Endothelial cell of umbilical vein (primary cell): Measurements from ENCODE around the gene KCNIP1.

Experiments
- CTCF ChIP-seq, 2 donors: IDR thresholded peaks; 1 replicate in 1 of 2; 2 replicates in 1 of 2; pipeline ENCODE4 v1.5.1; 2011; ENCODE audit warnings: low read length in 2 of 2, mild to moderate bottlenecking in 2 of 2, moderate library complexity in 2 of 2, control low read depth in 1 of 2, inconsistent platforms in 1 of 2, low read depth in 1 of 2; ENCODE audit not compliant: insufficient read depth in 1 of 2; ENCODE audit errors: extremely low read depth in 1 of 2
- MAX ChIP-seq: IDR thresholded peaks from 2 replicates; pipeline ENCODE4 v1.6.1; 2011; ENCODE audit not compliant: insufficient read depth, insufficient read length
- POLR2A ChIP-seq: IDR thresholded peaks from 2 replicates; pipeline ENCODE4 v1.6.1; 2012; ENCODE audit warnings: low read depth, mild to moderate bottlenecking, control low read depth, low read length

GRCh38 chr5:170534941-170535340 lies 31.1 kb downstream of the KCNIP1 start:
- TF ChIP-seq CTCF (IDR thresholded peaks at IDR 0.05; ENCODE audit: extremely low read depth in 1 of 2, insufficient read depth in 1 of 2, low read depth in 1 of 2, low read length in 2 of 2): no peak
- no peak for TF ChIP-seq POLR2A
- TF ChIP-seq MAX: no peak
